SJSA1 (cell line): Measurements from ENCODE around the gene CAPN12. TPM values are rescaled to one million over a fixed set of nuclear protein-coding genes. Genes with fewer than 3 reads are reported as not detected.
"Not testable (repeated sequence)": the region's sequence is repeated elsewhere in the genome, so short reads cannot be mapped to it uniquely, and the experiment has no call there.

ENCODE experiments used
- DNase-seq, 2 experiments: peaks; one replicate each; pipeline ENCODE4 v3.0.0-alpha.2; 2015 to 2020; ENCODE audit warnings: low spot score in 2 of 2, low read depth in 1 of 2
- H3K27ac ChIP-seq: fragments of 250-450 bp; sonication (Bioruptor Pico); 2 replicates; pipeline ENCODE4 v1.5.1; 2020; ENCODE audit warnings: mild to moderate bottlenecking, moderate library complexity
- H3K27me3 ChIP-seq: fragments of 250-450 bp; sonication (Bioruptor Pico); replicated peaks from 2 replicates; pipeline ENCODE4 v1.5.1; 2020; ENCODE audit warnings: mild to moderate bottlenecking, moderate library complexity
- H3K36me3 ChIP-seq: fragments of 250-450 bp; sonication (Bioruptor Pico); 2 replicates; pipeline ENCODE4 v1.5.1; 2020; ENCODE audit warnings: mild to moderate bottlenecking
- H3K4me1 ChIP-seq: fragments of 250-450 bp; sonication (Bioruptor Pico); replicated peaks from 2 replicates; pipeline ENCODE4 v1.6.1; 2021; ENCODE audit warnings: mild to moderate bottlenecking
- H3K4me3 ChIP-seq: fragments of 250-450 bp; sonication (Bioruptor Pico); 2 replicates; pipeline ENCODE4 v1.5.1; 2020; ENCODE audit warnings: mild to moderate bottlenecking
- H3K9me3 ChIP-seq: fragments of 250-450 bp; sonication (Bioruptor Pico); replicated peaks from 2 replicates; pipeline ENCODE4 v1.5.1; 2020; ENCODE audit warnings: mild to moderate bottlenecking
- total RNA-seq: library from RNA; depleted of rRNA; stranded (reverse); fragments of >200 nt; shearing (Covaris generic); gene quantifications from 2 replicates; pipeline ENCODE4 v1.2.3, GENCODE V29; 2014; rRNA removed

CAPN12 gene
- not detected in 2 replicates for total RNA-seq

DNA sequence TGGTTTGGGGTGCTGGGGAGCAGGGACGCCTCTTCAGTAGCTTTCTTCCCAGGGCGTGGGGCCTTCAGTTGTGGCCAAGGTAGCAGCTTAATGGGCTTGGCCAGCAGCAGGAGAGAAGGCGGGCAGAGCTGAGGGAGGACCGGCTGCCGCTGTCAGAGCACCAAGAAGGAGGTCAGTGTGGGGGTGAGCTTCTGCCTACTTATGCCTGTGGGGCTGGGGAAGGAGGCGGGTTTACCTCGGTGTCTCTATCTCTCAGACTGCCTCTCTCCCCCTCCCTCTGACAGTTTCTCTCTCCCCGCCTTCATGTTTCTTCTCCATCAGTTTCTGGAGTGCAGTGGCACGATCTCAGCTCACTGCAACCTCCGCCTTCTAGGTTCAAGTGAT, at the start of gene CAPN12:
TSS of gene CAPN12 (minus strand) at position 177 of the 384 bp plus-strand sequence. CDS start 309 bp downstream, outside the sequence.
- H3K4me3 ChIP-seq, result no peak within 1 kb of the TSS
- no peaks in the 10 kb centered on the region for H3K27me3 ChIP-seq
- DNase-seq, result no peak
- H3K27ac ChIP-seq, result no peak within 1 kb of the TSS
- H3K4me1 ChIP-seq, result no peaks in the 10 kb centered on the region
- no peaks in the 10 kb centered on the region for H3K9me3 ChIP-seq
- no peaks in the 10 kb centered on the region for H3K36me3 ChIP-seq

- Histone ChIP-seq H3K9me3 (no peaks in the 10 kb centered on the region), H3K36me3 (no peaks in the 10 kb centered on the region), H3K4me1 (peaks cover 8% of the 10 kb centered on the region), H3K27me3 (no peaks in the 10 kb centered on the region), H3K27ac (no peak overlapping the region), H3K4me3 (no peak overlapping the region)
- no peak for DNase-seq
These were observed 49.4 kb upstream of the CAPN12 start for GRCh38 chr19:38793671-38794070.

GRCh38 chr19:38793177-38793576, 48.9 kb upstream of the CAPN12 start:
- Histone ChIP-seq H3K36me3 (no peaks in the 10 kb centered on the region), H3K4me3 (no peak overlapping the region), H3K27me3 (no peaks in the 10 kb centered on the region), H3K27ac (no peak overlapping the region), H3K9me3 (no peaks in the 10 kb centered on the region), H3K4me1 (peaks cover 8% of the 10 kb centered on the region)
- DNase-seq, result no peak

DNA sequence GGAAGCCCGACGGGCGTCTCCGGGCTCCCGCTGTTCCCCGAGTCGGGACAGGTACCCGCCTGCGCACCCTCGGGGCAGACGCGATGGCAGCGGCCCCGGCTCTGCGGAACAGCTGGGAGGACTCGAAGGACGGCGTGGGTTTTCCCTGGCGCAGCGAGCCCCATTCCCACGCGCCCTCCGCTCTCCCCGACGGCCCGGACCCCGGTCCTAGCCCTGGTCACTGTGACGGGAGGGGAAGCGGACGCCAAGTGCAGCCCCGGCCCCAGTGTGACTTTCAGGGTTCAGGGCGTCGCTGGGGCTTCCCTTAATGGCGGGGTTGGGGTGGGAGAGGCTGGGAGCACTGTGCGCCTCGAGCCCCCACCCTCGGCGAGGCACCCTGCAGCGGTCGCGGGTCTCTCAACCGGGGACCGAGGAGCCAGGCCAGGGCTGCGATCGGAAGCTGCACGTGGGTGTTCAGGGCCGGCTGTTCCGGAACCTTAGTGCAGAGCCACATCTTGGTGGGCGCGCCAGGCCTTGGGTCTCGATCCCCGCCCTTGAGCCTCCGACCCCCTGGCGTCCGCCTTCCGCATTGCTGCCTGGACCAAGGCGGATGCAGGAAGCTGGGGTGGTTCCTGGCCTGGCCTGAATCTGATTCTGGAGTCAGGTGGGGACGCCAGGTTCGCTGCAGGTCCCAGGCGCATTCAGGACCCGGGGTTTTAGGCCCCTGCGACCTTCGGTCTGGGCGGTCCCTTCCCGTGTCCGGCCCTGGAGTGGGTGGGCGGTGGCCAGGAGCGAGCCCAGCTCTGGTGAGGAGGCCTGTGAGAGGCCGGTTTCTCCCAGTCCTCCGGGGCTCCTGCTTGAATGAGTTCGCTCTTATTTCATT, 48.2 kb upstream of the CAPN12 start:
- Histone ChIP-seq H3K27ac (no peak overlapping the region), H3K9me3 (no peaks in the 10 kb centered on the region), H3K27me3 (no peaks in the 10 kb centered on the region), H3K36me3 (no peaks in the 10 kb centered on the region), H3K4me1 (peaks cover 8% of the 10 kb centered on the region), H3K4me3 (no peak overlapping the region)
- no peak for DNase-seq

DNA sequence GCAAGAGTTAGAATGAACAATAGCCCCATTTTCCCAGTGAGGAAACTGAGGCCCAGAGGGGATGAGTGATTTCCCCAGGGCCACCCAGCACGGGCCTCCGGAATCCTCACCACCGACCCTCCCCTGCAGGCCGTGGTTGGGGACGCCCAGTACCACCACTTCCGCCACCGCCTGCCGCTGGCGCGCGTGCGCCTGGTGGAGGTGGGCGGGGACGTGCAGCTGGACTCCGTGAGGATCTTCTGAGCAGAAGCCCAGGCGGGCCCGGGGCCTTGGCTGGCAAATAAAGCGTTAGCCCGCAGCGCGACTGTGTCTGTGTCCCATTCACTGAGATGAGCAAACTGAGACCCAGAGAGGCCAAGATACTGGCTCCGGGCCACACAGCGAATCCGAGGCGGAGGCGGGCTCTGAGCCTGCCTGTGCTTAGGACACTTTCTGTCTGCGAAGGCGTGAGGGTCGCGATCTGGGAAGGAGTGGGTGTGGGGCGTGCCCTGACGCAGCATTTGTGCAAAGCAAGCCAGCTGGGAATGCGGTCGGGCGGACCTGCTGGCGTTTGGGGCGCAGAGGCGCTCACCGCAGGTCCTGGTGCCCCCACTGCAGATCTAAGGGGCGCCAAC, 47.3 kb upstream of the CAPN12 start:
- not testable (repeated sequence) for H3K9me3 ChIP-seq, H3K36me3 ChIP-seq, H3K27ac ChIP-seq, DNase-seq, H3K4me3 ChIP-seq, H3K27me3 ChIP-seq, H3K4me1 ChIP-seq

GRCh38 chr19:38790507-38791403, 46.5 kb upstream of the CAPN12 start:
- H3K27ac ChIP-seq, H3K9me3 ChIP-seq, DNase-seq, H3K27me3 ChIP-seq, H3K36me3 ChIP-seq, H3K4me3 ChIP-seq, H3K4me1 ChIP-seq: not testable (repeated sequence)

DNA sequence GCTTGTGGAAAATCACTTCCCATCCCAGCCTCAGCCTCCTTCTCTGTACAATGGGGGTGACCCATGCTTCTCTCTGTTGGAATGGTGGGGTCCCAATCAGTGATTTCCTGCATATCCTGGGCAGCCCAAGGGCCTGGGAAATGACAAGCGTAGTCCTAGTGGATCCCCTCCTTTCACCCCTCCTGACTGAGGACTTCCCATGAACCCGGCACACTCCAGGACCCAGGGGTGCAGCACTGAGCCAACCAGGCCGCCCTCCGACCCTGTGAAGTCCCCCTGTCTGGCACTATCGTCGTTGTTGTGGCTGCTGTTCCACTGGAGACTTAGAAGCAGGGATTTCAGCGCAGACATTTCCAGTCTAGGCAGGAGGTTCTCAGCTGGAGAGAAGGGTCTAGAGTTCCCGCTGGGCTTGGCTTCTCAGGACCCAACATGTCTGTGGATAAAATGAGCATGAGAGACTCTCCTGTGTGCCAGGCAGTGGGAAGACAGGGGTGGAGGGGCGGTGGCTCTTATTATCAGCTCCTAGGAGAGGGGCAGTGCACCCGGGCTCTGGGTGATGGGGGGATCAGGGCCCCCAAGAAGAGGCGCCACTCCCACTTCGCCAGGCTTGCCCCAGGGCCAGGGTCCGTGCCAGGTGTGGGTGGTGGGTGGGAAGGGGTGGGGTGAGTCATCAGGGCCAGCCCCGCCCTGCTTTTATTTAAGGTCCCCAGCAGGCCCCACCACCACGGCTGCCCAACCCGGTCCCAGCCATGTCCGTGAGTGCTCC, 44.4 kb upstream of the CAPN12 start, which contains the start of gene LGALS7B:
TSS of gene LGALS7B (plus strand) at position 723 of the 766 bp plus-strand sequence. CDS start at position 750, 27 bp downstream.
- peaks cover 8% of the 10 kb centered on the region for H3K4me1 ChIP-seq
- H3K36me3 ChIP-seq, result no peaks in the 10 kb centered on the region
- no peaks in the 10 kb centered on the region for H3K27me3 ChIP-seq
- no peak for DNase-seq
- H3K9me3 ChIP-seq, result no peaks in the 10 kb centered on the region
- no peak within 1 kb of the TSS for H3K4me3 ChIP-seq
- no peak within 1 kb of the TSS for H3K27ac ChIP-seq

DNA sequence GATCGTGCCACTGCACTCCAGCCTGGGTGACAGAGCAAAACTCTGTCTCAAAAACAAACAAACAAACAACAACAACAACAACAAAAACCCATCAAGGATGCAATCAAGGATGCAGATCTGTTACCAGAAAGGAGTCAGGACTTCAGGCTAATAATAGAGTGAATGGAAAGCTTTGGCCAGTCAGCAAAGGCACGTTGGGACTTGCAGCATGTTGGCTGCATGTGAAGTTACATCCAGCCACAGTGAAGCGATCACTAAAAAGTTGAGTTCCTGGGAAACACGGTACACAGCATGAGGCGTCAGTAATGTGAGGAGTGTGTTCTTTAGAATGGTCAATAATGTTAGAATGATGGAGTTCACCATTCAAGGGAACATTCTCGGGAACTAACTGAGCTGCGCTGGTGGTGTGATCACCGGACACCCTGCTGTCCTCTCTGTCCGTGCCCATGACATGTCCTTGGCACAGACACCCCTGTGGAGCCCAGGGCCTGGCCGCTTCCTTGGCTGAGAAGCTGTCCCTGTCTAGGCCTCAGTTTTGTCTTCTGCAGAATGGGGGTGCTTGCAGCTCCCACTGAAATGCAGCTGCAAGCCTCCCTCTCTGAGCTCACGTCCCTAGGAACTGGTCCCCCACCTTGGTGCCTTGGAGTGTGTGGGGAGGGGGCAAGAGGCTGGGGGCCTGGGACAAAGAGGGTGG, 42.4 kb upstream of the CAPN12 start:
- Histone ChIP-seq H3K9me3 (no peaks in the 10 kb centered on the region), H3K36me3 (no peaks in the 10 kb centered on the region), H3K27ac (no peak overlapping the region), H3K4me3 (no peak overlapping the region), H3K27me3 (0 out of 2 replicates have a peak, but pooled peaks cover 1% of the 10 kb centered on the region), H3K4me1 (no peaks in the 10 kb centered on the region)
- no peak for DNase-seq

DNA sequence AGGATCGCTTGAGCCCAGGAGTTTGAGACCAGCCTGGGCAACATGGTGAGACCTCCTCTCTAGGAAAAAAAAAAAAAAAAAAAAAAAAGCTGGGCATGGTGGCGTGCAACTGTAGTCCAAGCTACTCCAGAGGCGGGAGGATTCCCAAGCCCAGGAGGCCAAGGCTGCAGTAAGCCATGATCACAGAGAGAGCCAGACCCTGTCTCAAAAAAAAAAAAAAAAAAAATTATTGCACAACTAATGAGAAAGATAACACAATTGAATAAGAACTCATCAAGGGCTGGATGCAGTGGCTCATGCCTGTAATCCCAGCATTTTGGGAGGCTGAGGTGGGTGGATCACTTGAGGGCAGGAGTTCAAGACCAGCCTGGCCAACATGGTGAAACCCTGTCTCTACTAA, 41.8 kb upstream of the CAPN12 start:
- H3K36me3 ChIP-seq, DNase-seq, H3K4me3 ChIP-seq, H3K27me3 ChIP-seq, H3K9me3 ChIP-seq, H3K4me1 ChIP-seq, H3K27ac ChIP-seq: not testable (repeated sequence)

DNA sequence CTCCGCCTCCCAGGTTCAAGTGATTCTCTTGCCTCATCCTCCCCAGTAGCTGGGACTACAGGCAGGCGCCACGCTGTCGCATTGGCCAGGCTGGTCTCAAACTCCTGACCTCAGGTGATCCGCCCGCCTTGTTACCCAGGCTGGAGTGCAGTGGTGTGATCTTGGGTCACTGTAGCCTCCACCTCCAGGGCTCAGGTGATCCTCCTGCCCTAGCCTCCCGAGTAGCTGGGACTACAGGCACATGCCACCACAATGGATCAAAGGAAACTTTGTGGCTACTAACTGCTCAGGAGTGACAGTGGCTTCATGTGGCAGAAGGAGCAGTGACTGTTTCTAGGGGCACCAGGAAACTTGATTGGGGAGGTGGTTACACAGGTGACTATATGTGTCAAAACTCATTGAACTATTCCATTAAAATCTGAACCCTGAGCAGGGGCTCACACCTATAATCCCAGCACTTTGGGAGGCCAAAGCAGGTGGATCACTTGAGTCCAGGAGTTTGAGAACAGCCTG, 41.0 kb upstream of the CAPN12 start:
- Histone ChIP-seq H3K4me1 (no peaks in the 10 kb centered on the region), H3K9me3 (no peaks in the 10 kb centered on the region), H3K4me3 (no peak overlapping the region), H3K27ac (no peak overlapping the region), H3K36me3 (no peaks in the 10 kb centered on the region), H3K27me3 (peaks cover 10% of the 10 kb centered on the region; the same call in 1 of the 2 replicates)
- no peak for DNase-seq

- H3K27me3 ChIP-seq, result peaks cover 10% of the 10 kb centered on the region; the same call in 1 of the 2 replicates
- H3K36me3 ChIP-seq, result no peaks in the 10 kb centered on the region
- no peak for DNase-seq
- no peaks in the 10 kb centered on the region for H3K4me1 ChIP-seq
- H3K27ac ChIP-seq, result no peak overlapping the region
- no peak overlapping the region for H3K4me3 ChIP-seq
- no peaks in the 10 kb centered on the region for H3K9me3 ChIP-seq
These were observed 40.0 kb upstream of the CAPN12 start for GRCh38 chr19:38784224-38784623.

- H3K27me3 ChIP-seq, H3K4me1 ChIP-seq, H3K27ac ChIP-seq, H3K36me3 ChIP-seq, DNase-seq, H3K4me3 ChIP-seq, H3K9me3 ChIP-seq: not testable (repeated sequence)
These were observed 37.9 kb upstream of the CAPN12 start for GRCh38 chr19:38782212-38782611.
